HG02884 (cell line): Measurements from ENCODE around the gene NRCAM.
A peak's percentile ranks its signal among the peaks of the same experiment; 100 is the strongest.

Experiments used
- ATAC-seq: cut with Tn5 transposase; IDR thresholded peaks from one replicate; pipeline ENCODE4 v1.9.1; 2021; ENCODE audit warnings: mild to moderate bottlenecking, moderate library complexity; ENCODE audit not compliant: unreplicated experiment

Gene NRCAM

GRCh38 chr7:108137993-108138392 lies 318.2 kb downstream of the NRCAM start:
- ATAC-seq, result no peak

GRCh38 chr7:108137040-108137439 lies 319.2 kb downstream of the NRCAM start:
- no peak for ATAC-seq

- ATAC-seq, result peak; percentile 36
Measured at GRCh38 chr7:108136191-108136688, 320.0 kb downstream of the NRCAM start.

GRCh38 chr7:108135446-108136190 lies 320.6 kb downstream of the NRCAM start:
- peak; percentile 91 for ATAC-seq

- no peak for ATAC-seq
Measured at GRCh38 chr7:108134486-108134885, 321.8 kb downstream of the NRCAM start.

GRCh38 chr7:108132551-108133265 lies 323.5 kb downstream of the NRCAM start:
- ATAC-seq, result no peak

GRCh38 chr7:108130261-108130660 lies 326.0 kb downstream of the NRCAM start, which contains the start of gene LAMB4:
Gene LAMB4, minus strand, starts transcription at chr7:108130361. Its CDS starts 7,197 bp downstream, at chr7:108123164.
- ATAC-seq, result no peak

GRCh38 chr7:108129018-108129965 lies 326.9 kb downstream of the NRCAM start:
- no peak for ATAC-seq

GRCh38 chr7:108128514-108128913 lies 327.7 kb downstream of the NRCAM start:
- no peak for ATAC-seq

GRCh38 chr7:108127461-108127860 lies 328.8 kb downstream of the NRCAM start:
- ATAC-seq, result no peak

- ATAC-seq, result no peak
Measured at GRCh38 chr7:108124820-108125219, 331.4 kb downstream of the NRCAM start.

GRCh38 chr7:108122181-108122580 lies 334.1 kb downstream of the NRCAM start:
- ATAC-seq, result peak; percentile 63

- no peak for ATAC-seq
Measured at GRCh38 chr7:108120933-108121332, 335.3 kb downstream of the NRCAM start.

GRCh38 chr7:108120196-108120595 lies 336.0 kb downstream of the NRCAM start:
- ATAC-seq, result peak; percentile 77

- ATAC-seq, result no peak
Measured at GRCh38 chr7:108118959-108119358, 337.3 kb downstream of the NRCAM start.

- peak; percentile 93 for ATAC-seq
Measured at GRCh38 chr7:108114117-108114841, 342.0 kb downstream of the NRCAM start.

- ATAC-seq, result no peak
Measured at GRCh38 chr7:108112683-108113082, 343.6 kb downstream of the NRCAM start.

GRCh38 chr7:108109221-108109908 lies 346.9 kb downstream of the NRCAM start:
- peak; percentile 59 for ATAC-seq

GRCh38 chr7:108108131-108108530 lies 348.1 kb downstream of the NRCAM start:
- no peak for ATAC-seq

- no peak for ATAC-seq
Measured at GRCh38 chr7:108104324-108104723, 351.9 kb downstream of the NRCAM start.
